Measurements from ENCODE around the gene CAMK1D.

DNA sequence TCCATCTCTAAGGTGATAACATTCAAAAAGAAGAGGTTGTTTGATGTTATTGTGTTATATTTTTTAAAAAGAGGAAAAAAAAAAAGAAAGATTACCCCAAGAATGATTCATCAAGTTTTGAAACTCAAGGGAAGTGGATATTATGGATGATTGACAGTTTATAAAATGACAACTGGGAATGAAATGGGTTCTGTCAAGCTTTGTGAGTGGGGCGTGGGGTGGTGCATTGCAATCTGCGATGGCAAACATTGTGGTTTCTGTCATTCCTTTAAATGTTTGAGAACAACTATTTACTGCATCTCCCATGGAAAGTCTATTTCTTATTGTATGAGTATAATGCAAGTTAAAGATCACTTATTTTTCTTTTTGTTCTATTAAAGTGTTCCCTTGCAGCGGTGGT, 355.1 kb downstream of the CAMK1D start:
- TF ChIP-seq ZNF311 (tag by site-specific recombination; IDR thresholded peaks at IDR 0.05; ENCODE audit: borderline replicate concordance): no peak
- TF ChIP-seq, protein P1, sequence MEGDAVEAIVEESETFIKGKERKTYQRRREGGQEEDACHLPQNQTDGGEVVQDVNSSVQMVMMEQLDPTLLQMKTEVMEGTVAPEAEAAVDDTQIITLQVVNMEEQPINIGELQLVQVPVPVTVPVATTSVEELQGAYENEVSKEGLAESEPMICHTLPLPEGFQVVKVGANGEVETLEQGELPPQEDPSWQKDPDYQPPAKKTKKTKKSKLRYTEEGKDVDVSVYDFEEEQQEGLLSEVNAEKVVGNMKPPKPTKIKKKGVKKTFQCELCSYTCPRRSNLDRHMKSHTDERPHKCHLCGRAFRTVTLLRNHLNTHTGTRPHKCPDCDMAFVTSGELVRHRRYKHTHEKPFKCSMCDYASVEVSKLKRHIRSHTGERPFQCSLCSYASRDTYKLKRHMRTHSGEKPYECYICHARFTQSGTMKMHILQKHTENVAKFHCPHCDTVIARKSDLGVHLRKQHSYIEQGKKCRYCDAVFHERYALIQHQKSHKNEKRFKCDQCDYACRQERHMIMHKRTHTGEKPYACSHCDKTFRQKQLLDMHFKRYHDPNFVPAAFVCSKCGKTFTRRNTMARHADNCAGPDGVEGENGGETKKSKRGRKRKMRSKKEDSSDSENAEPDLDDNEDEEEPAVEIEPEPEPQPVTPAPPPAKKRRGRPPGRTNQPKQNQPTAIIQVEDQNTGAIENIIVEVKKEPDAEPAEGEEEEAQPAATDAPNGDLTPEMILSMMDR (tag by site-specific recombination; IDR thresholded peaks at IDR 0.05): no peak
- no peak for TF ChIP-seq YY1 (tag by site-specific recombination; IDR thresholded peaks at IDR 0.05)
- no peak for TF ChIP-seq BCL11A (tag by site-specific recombination; IDR thresholded peaks at IDR 0.05; ENCODE audit: low read depth)
- TF ChIP-seq, protein P2, sequence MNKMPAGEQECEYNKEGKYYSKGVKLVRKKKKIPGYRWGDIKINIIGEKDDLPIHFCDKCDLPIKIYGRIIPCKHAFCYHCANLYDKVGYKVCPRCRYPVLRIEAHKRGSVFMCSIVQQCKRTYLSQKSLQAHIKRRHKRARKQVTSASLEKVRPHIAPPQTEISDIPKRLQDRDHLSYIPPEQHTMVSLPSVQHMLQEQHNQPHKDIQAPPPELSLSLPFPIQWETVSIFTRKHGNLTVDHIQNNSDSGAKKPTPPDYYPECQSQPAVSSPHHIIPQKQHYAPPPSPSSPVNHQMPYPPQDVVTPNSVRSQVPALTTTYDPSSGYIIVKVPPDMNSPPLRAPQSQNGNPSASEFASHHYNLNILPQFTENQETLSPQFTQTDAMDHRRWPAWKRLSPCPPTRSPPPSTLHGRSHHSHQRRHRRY (tag by site-specific recombination; IDR thresholded peaks at IDR 0.05): no peak
- TF ChIP-seq, protein P3, sequence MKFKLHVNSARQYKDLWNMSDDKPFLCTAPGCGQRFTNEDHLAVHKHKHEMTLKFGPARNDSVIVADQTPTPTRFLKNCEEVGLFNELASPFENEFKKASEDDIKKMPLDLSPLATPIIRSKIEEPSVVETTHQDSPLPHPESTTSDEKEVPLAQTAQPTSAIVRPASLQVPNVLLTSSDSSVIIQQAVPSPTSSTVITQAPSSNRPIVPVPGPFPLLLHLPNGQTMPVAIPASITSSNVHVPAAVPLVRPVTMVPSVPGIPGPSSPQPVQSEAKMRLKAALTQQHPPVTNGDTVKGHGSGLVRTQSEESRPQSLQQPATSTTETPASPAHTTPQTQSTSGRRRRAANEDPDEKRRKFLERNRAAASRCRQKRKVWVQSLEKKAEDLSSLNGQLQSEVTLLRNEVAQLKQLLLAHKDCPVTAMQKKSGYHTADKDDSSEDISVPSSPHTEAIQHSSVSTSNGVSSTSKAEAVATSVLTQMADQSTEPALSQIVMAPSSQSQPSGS (tag by site-specific recombination; IDR thresholded peaks at IDR 0.05; ENCODE audit: low read depth): no peak
- no peak for TF ChIP-seq ZNF292 (tag by site-specific recombination; IDR thresholded peaks at IDR 0.05; ENCODE audit: borderline replicate concordance, low read depth)
- no peak for TF ChIP-seq SALL2 (tag by site-specific recombination; IDR thresholded peaks at IDR 0.05; ENCODE audit: borderline replicate concordance)
- no peak for TF ChIP-seq ZNF175 (tag by site-specific recombination; IDR thresholded peaks at IDR 0.05)
- no peak for TF ChIP-seq ZNF76 (tag by site-specific recombination; IDR thresholded peaks at IDR 0.05; ENCODE audit: borderline replicate concordance, low read depth)
- TF ChIP-seq, protein P4, sequence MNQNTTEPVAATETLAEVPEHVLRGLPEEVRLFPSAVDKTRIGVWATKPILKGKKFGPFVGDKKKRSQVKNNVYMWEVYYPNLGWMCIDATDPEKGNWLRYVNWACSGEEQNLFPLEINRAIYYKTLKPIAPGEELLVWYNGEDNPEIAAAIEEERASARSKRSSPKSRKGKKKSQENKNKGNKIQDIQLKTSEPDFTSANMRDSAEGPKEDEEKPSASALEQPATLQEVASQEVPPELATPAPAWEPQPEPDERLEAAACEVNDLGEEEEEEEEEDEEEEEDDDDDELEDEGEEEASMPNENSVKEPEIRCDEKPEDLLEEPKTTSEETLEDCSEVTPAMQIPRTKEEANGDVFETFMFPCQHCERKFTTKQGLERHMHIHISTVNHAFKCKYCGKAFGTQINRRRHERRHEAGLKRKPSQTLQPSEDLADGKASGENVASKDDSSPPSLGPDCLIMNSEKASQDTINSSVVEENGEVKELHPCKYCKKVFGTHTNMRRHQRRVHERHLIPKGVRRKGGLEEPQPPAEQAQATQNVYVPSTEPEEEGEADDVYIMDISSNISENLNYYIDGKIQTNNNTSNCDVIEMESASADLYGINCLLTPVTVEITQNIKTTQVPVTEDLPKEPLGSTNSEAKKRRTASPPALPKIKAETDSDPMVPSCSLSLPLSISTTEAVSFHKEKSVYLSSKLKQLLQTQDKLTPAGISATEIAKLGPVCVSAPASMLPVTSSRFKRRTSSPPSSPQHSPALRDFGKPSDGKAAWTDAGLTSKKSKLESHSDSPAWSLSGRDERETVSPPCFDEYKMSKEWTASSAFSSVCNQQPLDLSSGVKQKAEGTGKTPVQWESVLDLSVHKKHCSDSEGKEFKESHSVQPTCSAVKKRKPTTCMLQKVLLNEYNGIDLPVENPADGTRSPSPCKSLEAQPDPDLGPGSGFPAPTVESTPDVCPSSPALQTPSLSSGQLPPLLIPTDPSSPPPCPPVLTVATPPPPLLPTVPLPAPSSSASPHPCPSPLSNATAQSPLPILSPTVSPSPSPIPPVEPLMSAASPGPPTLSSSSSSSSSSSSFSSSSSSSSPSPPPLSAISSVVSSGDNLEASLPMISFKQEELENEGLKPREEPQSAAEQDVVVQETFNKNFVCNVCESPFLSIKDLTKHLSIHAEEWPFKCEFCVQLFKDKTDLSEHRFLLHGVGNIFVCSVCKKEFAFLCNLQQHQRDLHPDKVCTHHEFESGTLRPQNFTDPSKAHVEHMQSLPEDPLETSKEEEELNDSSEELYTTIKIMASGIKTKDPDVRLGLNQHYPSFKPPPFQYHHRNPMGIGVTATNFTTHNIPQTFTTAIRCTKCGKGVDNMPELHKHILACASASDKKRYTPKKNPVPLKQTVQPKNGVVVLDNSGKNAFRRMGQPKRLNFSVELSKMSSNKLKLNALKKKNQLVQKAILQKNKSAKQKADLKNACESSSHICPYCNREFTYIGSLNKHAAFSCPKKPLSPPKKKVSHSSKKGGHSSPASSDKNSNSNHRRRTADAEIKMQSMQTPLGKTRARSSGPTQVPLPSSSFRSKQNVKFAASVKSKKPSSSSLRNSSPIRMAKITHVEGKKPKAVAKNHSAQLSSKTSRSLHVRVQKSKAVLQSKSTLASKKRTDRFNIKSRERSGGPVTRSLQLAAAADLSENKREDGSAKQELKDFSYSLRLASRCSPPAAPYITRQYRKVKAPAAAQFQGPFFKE (tag by site-specific recombination; IDR thresholded peaks at IDR 0.05; ENCODE audit: borderline replicate concordance): no peak
- TF ChIP-seq, protein P5, sequence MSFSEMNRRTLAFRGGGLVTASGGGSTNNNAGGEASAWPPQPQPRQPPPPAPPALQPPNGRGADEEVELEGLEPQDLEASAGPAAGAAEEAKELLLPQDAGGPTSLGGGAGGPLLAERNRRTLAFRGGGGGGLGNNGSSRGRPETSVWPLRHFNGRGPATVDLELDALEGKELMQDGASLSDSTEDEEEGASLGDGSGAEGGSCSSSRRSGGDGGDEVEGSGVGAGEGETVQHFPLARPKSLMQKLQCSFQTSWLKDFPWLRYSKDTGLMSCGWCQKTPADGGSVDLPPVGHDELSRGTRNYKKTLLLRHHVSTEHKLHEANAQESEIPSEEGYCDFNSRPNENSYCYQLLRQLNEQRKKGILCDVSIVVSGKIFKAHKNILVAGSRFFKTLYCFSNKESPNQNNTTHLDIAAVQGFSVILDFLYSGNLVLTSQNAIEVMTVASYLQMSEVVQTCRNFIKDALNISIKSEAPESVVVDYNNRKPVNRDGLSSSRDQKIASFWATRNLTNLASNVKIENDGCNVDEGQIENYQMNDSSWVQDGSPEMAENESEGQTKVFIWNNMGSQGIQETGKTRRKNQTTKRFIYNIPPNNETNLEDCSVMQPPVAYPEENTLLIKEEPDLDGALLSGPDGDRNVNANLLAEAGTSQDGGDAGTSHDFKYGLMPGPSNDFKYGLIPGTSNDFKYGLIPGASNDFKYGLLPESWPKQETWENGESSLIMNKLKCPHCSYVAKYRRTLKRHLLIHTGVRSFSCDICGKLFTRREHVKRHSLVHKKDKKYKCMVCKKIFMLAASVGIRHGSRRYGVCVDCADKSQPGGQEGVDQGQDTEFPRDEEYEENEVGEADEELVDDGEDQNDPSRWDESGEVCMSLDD (tag by site-specific recombination; IDR thresholded peaks at IDR 0.05): no peak

All from HEK293 (cell line).